ENCODE measurements around the gene APOBEC3F.
"Not testable (repeated sequence)": the region's sequence is repeated elsewhere in the genome, so short reads cannot be mapped to it uniquely, and the experiment has no call there.

Gene APOBEC3F

DNA sequence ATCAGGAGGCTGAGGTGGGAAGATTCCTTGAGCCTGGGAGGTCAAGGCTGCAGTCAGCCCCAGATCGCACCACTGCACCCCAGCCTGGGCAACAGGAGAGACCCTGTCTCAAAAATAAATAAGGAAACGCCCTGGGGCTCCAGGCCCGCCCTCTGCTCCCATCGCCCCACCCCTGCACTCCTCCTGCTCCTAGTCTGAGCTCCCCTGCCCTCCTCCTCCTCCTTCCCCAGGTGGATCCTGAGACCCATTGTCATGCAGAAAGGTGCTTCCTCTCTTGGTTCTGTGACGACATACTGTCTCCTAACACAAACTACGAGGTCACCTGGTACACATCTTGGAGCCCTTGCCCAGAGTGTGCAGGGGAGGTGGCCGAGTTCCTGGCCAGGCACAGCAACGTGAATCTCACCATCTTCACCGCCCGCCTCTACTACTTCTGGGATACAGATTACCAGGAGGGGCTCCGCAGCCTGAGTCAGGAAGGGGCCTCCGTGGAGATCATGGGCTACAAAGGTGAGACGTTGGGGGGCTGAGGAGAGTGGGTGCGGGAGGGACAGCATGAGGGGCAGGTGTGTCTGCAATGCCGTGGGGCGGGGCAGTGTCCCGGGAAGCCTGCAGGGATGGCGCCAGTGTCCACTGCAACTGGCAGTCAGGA, 11.3 kb downstream of the APOBEC3F start:
- not testable (repeated sequence) for H3K4me1 ChIP-seq (ENCODE audit: control insufficient read depth, insufficient read depth, low read length, poor library complexity, severe bottlenecking); H3K4me3 ChIP-seq (ENCODE audit: extremely low read depth, insufficient read depth, low read length, poor library complexity, severe bottlenecking); H3K27ac ChIP-seq (ENCODE audit: low read depth, low read length, severe bottlenecking); H3K36me3 ChIP-seq (ENCODE audit: control insufficient read depth, insufficient read depth, low read length)
- peaks cover 11% of the 10 kb centered on the region for H3K9me3 ChIP-seq (ENCODE audit: control insufficient read depth, low read length)
- 87 to 89% methylated on average over 9 to 14 of the region's 18 CpGs for WGBS, 2 experiments (ENCODE audit: insufficient coverage in 2 of 2)

DNA sequence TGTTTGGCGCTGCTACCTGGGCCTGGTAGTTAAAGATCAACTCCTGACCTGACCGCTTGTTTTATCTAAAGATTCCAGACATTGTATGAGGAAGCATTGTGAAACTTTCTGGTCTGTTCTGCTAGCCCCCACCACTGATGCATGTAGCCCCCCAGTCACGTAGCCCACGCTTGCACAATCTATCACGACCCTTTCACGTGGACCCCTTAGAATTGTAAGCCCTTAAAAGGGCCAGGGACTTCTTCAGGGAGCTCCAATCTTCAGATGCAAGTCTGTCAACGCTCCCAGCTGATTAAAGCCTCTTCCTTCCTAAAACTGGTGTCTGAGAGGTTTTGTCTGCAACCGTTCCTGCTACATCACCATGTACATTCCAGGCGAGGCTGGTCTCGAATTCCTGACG, 15.0 kb downstream of the APOBEC3F start:
- Histone ChIP-seq H3K9me3 (ENCODE audit: control insufficient read depth, low read length) (peaks cover 11% of the 10 kb centered on the region), H3K27ac (ENCODE audit: low read depth, low read length, severe bottlenecking) (no peak overlapping the region), H3K36me3 (ENCODE audit: control insufficient read depth, insufficient read depth, low read length) (no peaks in the 10 kb centered on the region), H3K4me3 (ENCODE audit: extremely low read depth, insufficient read depth, low read length, poor library complexity, severe bottlenecking) (no peak overlapping the region), H3K4me1 (ENCODE audit: control insufficient read depth, insufficient read depth, low read length, poor library complexity, severe bottlenecking) (no peaks in the 10 kb centered on the region)
- 91 to 96% methylated on average over 11 of the region's 11 CpGs for WGBS, 2 experiments (ENCODE audit: insufficient coverage in 2 of 2)

DNA sequence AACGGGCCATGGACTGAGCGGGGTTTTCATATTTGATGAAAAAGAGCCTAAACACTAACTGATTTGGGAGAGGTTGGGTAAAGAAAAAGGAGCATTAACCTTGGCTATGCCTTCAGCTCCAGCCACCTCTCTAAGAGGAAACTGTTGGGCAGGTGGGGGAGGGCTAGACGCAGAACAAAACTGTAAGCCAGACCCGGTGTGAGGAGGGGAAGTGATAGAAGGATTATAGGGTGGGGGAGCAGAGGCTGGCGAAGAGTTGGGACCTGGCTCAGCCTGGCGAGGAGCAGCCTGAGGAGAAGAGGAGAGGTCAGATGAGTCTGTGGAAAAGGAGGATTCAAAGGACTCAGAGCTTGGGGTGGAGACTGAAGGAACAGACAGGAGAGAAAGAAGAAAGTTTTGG, 20.6 kb downstream of the APOBEC3F start:
- H3K36me3 ChIP-seq (ENCODE audit: control insufficient read depth, insufficient read depth, low read length); H3K27ac ChIP-seq (ENCODE audit: low read depth, low read length, severe bottlenecking); H3K9me3 ChIP-seq (ENCODE audit: control insufficient read depth, low read length); H3K4me3 ChIP-seq (ENCODE audit: extremely low read depth, insufficient read depth, low read length, poor library complexity, severe bottlenecking); H3K4me1 ChIP-seq (ENCODE audit: control insufficient read depth, insufficient read depth, low read length, poor library complexity, severe bottlenecking): not testable (repeated sequence)
- 60 to 77% methylated on average over 4 to 6 of the region's 6 CpGs for WGBS, 2 experiments (ENCODE audit: insufficient coverage in 2 of 2)

DNA sequence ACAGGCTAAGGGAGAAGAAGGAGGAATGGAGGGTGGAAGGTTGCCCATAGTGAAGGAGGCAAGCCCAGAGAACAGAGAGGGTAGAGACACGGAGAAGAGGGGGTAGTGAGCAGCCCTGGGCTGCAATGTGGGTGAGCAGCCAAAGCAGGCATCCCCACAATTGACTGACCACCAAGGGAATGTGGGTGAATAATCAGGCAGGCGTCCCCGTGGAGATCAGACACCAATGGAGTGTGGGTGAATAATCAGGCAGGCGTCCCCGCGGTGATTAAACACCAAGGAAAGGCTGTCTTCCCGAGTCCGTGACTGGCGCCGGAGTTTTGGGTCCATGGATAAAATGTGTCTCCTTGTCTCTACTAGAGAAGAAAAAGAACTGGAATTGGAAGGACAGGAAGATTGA, 21.3 kb downstream of the APOBEC3F start:
- H3K4me1 ChIP-seq (ENCODE audit: control insufficient read depth, insufficient read depth, low read length, poor library complexity, severe bottlenecking); H3K4me3 ChIP-seq (ENCODE audit: extremely low read depth, insufficient read depth, low read length, poor library complexity, severe bottlenecking); H3K27ac ChIP-seq (ENCODE audit: low read depth, low read length, severe bottlenecking); H3K9me3 ChIP-seq (ENCODE audit: control insufficient read depth, low read length); H3K36me3 ChIP-seq (ENCODE audit: control insufficient read depth, insufficient read depth, low read length): not testable (repeated sequence)
- 90 to 93% methylated on average over 9 to 10 of the region's 10 CpGs for WGBS, 2 experiments (ENCODE audit: insufficient coverage in 2 of 2)

DNA sequence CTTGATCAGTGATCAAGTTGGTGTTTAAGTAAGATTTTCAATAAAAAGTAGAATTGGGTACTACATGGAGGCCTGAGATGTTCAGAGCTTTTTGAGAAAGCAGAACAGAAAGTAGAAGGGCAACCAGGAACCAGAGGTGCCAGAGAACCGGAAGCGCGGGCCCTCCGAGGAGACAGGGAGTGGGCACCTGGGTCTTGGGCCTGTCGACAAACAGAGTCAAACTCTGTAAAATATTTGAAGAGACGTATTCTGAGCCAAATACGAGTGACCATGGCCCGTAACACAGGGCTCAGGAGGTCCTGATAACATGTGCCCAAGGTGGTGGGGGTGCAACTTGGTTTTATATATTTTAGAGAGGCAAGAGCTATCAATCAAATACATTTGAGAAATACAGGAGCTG, 23.2 kb downstream of the APOBEC3F start:
- not testable (repeated sequence) for H3K27ac ChIP-seq (ENCODE audit: low read depth, low read length, severe bottlenecking); H3K9me3 ChIP-seq (ENCODE audit: control insufficient read depth, low read length); H3K36me3 ChIP-seq (ENCODE audit: control insufficient read depth, insufficient read depth, low read length); H3K4me3 ChIP-seq (ENCODE audit: extremely low read depth, insufficient read depth, low read length, poor library complexity, severe bottlenecking); H3K4me1 ChIP-seq (ENCODE audit: control insufficient read depth, insufficient read depth, low read length, poor library complexity, severe bottlenecking)
- 95 to 97% methylated on average over 3 to 4 of the region's 8 CpGs for WGBS, 2 experiments (ENCODE audit: insufficient coverage in 2 of 2)

DNA sequence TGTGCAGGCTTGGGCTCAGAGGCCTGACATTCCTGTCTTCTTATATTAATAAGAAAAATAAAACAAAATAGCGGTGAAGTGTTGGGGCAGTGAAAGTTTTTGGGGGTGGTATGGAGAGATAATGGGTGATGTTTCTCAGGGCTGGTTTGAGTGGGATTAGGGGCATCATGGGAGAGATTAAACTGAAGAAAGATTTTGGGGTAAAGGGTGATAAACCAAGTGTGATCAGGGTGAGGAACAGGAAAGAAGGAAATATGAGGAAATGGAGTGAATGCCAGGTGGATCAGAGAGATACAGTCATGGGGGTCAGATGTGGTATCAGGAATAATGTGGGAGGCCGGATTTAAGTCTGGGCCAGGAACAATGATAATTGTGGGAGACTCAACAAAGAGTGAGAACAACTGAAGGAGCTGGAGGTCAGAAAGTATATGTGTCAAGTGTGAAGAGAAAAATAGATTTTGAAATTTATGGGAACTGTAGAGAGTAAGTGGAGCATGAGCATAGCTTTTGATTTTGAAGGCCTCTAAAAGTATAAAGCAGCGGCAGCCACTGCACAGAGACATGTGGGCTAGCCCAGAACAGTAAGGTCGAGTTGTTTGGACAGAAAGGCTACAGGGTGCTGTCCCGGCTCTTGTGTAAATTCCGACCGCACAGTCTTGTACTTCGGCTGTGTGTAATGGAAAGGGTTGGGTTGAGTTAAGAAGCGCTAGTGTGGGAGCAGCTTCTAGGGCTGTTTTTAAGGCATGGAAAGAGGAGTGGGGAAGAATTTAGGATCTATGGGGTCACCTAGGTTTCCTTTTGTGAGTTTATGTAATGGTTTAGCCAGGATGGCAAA, 26.0 kb downstream of the APOBEC3F start:
- H3K9me3 ChIP-seq (ENCODE audit: control insufficient read depth, low read length); H3K36me3 ChIP-seq (ENCODE audit: control insufficient read depth, insufficient read depth, low read length); H3K4me3 ChIP-seq (ENCODE audit: extremely low read depth, insufficient read depth, low read length, poor library complexity, severe bottlenecking); H3K4me1 ChIP-seq (ENCODE audit: control insufficient read depth, insufficient read depth, low read length, poor library complexity, severe bottlenecking); H3K27ac ChIP-seq (ENCODE audit: low read depth, low read length, severe bottlenecking): not testable (repeated sequence)
- 91 to 95% methylated on average over 7 to 8 of the region's 9 CpGs for WGBS, 2 experiments (ENCODE audit: insufficient coverage in 2 of 2)

DNA sequence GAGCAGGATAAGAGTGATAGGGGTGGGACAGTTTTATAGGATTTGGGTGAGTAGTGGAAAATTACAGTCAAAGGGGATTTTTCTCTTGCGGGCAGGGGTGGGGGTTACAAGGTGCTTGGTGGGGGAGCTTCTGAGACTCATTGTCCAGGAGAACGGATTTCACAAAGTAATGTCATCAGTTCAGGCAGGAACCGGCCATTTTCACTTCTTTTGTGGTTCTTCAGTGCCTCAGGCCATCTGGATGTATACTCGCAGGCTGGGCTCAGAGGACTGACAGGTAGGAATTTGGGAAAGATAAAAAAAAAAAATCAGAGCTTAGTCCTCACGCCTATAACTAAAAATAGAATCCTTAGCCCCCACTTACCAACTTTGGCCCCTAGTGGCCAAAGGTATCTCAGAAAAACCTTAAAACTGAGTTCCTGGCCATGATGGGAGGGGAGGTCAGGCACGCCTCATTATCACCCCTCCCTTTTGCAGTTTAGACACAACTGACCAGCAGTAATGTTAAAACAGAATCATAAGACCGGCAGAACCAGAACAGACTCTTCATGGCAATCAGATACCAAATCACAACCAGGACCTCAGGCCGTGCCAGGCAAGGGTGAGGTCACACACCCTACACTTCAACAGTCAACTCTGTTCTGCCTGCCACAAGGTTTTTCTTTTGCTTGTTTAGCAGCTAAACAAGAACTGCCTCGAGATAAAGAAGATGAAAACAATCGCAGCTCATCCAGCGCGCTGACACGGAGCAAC, 27.5 kb downstream of the APOBEC3F start:
- Histone ChIP-seq H3K27ac (ENCODE audit: low read depth, low read length, severe bottlenecking) (no peak overlapping the region), H3K4me3 (ENCODE audit: extremely low read depth, insufficient read depth, low read length, poor library complexity, severe bottlenecking) (no peak overlapping the region)

DNA sequence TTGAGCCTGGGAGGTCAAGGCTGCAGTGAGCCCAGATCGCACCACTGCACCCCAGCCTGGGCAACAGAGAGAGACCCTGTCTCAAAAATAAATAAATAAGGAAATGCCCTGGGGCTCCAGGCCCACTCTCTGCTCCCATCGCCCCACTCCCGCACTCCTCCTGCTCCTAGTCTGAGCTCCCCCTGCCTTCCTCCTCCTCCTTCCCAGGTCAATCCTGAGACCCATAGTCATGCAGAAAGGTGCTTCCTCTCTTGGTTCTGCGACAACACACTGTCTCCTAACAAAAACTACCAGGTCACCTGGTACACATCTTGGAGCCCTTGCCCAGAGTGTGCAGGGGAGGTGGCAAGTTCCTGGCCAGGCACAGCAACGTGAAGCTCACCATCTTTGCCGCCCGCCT, 29.5 kb downstream of the APOBEC3F start:
- Histone ChIP-seq H3K9me3 (ENCODE audit: control insufficient read depth, low read length) (no peaks in the 10 kb centered on the region), H3K27ac (ENCODE audit: low read depth, low read length, severe bottlenecking) (no peak overlapping the region), H3K4me3 (ENCODE audit: extremely low read depth, insufficient read depth, low read length, poor library complexity, severe bottlenecking) (no peak overlapping the region), H3K36me3 (ENCODE audit: control insufficient read depth, insufficient read depth, low read length) (no peaks in the 10 kb centered on the region), H3K4me1 (ENCODE audit: control insufficient read depth, insufficient read depth, low read length, poor library complexity, severe bottlenecking) (no peaks in the 10 kb centered on the region)
- 79 to 97% methylated on average over 3 to 5 of the region's 7 CpGs for WGBS, 2 experiments (ENCODE audit: insufficient coverage in 2 of 2)

More for the DNA sequence above, 27.5 kb downstream of the APOBEC3F start:
- H3K9me3 ChIP-seq (ENCODE audit: control insufficient read depth, low read length): no peaks in the 10 kb centered on the region
- H3K4me1 ChIP-seq (ENCODE audit: control insufficient read depth, insufficient read depth, low read length, poor library complexity, severe bottlenecking): no peaks in the 10 kb centered on the region
- no peaks in the 10 kb centered on the region for H3K36me3 ChIP-seq (ENCODE audit: control insufficient read depth, insufficient read depth, low read length)
- WGBS, 2 experiments (ENCODE audit: insufficient coverage in 2 of 2): 75 to 81% methylated on average over 11 of the region's 13 CpGs

DNA sequence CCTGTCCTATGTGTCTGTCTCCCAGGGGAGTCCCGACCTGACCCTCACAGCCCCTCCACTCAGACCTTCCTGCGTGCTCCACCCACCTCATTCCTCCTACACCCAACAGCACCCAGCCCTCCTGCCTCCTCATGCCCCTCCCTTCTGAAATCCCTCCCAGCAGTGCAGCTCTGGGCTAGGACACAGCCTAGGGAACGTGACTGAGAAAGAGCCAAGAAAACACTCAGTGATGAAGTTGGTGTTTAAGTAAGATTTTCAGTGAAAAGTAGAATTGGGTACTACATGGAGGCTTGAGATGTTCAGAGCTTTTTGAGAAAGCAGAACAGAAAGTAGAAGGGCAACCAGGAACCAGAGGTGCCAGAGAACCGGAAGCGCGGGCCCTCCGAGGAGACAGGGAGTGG, 31.9 kb downstream of the APOBEC3F start:
- not testable (repeated sequence) for H3K36me3 ChIP-seq (ENCODE audit: control insufficient read depth, insufficient read depth, low read length); H3K4me3 ChIP-seq (ENCODE audit: extremely low read depth, insufficient read depth, low read length, poor library complexity, severe bottlenecking); H3K4me1 ChIP-seq (ENCODE audit: control insufficient read depth, insufficient read depth, low read length, poor library complexity, severe bottlenecking); H3K27ac ChIP-seq (ENCODE audit: low read depth, low read length, severe bottlenecking); H3K9me3 ChIP-seq (ENCODE audit: control insufficient read depth, low read length)
- 83 to 100% methylated on average over 3 to 4 of the region's 7 CpGs for WGBS, 2 experiments (ENCODE audit: insufficient coverage in 2 of 2)

DNA sequence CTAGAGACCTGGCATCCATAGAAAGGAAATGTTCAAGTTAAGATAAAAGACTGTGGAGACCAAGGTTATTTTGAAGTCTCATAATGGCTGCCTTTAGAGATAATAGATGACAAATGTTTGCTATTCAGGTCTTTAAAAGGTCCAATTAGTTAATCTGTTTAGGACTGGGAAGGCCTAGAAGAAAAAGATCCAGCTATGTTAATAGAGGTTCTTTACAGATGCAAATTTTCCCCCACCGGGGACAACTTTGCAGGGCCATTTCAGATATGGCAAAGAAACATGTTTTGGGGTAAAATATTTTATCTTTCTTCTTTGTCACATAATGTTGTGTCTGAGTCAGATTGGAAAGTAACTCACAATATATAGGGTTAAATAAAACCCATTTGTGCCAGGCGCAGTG, 33.3 kb downstream of the APOBEC3F start:
- Histone ChIP-seq H3K4me1 (ENCODE audit: control insufficient read depth, insufficient read depth, low read length, poor library complexity, severe bottlenecking) (peaks cover 3% of the 10 kb centered on the region), H3K9me3 (ENCODE audit: control insufficient read depth, low read length) (no peaks in the 10 kb centered on the region), H3K36me3 (ENCODE audit: control insufficient read depth, insufficient read depth, low read length) (no peaks in the 10 kb centered on the region), H3K4me3 (ENCODE audit: extremely low read depth, insufficient read depth, low read length, poor library complexity, severe bottlenecking) (no peak overlapping the region), H3K27ac (ENCODE audit: low read depth, low read length, severe bottlenecking) (no peak overlapping the region)
- 100% methylated on average over 1 of the region's 2 CpGs; no CpG with 5 or more reads in 1 of the 2 experiments for WGBS, 2 experiments (ENCODE audit: insufficient coverage in 2 of 2)

All from mesodermal cell (in vitro differentiated cells).